Measurements from ENCODE around the gene ARRDC2.
"Not testable (repeated sequence)": the region's sequence is repeated elsewhere in the genome, so short reads cannot be mapped to it uniquely, and the experiment has no call there.

DNA sequence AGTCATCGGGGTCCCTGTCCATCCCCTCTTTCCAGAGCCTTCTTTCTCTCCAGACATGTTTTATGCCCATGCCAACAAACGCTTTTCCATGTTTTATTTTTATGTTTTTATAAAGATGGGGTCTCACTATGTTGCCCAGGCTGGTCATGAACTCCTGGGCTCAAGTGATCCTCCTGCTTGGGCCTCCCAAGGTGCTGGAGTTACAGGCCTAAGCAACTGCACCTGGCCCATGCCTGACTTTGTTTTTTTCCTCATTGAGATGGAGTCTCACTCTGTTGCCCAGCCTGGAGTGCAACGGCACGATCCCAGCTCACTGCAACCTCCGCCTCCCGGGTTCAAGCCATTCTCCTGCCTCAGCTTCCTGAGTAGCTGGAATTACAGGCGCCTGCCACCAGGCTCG lies 21.4 kb upstream of the ARRDC2 start:
- TF ChIP-seq, protein P1, sequence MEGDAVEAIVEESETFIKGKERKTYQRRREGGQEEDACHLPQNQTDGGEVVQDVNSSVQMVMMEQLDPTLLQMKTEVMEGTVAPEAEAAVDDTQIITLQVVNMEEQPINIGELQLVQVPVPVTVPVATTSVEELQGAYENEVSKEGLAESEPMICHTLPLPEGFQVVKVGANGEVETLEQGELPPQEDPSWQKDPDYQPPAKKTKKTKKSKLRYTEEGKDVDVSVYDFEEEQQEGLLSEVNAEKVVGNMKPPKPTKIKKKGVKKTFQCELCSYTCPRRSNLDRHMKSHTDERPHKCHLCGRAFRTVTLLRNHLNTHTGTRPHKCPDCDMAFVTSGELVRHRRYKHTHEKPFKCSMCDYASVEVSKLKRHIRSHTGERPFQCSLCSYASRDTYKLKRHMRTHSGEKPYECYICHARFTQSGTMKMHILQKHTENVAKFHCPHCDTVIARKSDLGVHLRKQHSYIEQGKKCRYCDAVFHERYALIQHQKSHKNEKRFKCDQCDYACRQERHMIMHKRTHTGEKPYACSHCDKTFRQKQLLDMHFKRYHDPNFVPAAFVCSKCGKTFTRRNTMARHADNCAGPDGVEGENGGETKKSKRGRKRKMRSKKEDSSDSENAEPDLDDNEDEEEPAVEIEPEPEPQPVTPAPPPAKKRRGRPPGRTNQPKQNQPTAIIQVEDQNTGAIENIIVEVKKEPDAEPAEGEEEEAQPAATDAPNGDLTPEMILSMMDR (IDR thresholded peaks at IDR 0.05) = not testable (repeated sequence)
- not testable (repeated sequence) for TF ChIP-seq POLR2A (IDR thresholded peaks at IDR 0.05)

All from ovary (tissue), 3 donors.